ENCODE measurements around the gene TMEM207. TPM values are rescaled to one million over a fixed set of nuclear protein-coding genes. Genes with fewer than 3 reads are reported as not detected.

The TMEM207 gene
- total and polyA plus RNA-seq, 2 of the 13 experiments (the other 11 are each of a cell fraction or from before 2014, with no cell fraction given) = not detected

DNA sequence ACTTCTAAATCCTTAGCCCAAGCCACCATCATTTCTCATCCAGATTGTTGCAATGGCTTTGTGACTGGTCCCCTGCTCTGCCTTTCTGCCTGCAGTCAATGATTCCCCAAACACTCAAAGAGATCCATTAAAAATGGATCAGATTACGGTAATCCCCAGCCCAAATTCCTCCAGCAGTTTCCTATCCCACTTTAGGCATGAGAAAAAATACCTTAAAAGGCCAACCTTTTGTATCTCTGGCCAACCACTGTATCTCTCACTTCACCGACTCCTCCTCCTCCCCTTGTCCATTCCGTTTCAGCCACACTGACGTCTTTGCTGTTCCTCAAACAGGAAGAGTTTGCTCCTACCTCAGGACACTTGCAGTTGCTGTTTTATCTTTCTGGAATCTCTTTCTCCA is 43.3 kb upstream of the TMEM207 start:
- ChIA-PET POLR2A (no interaction called here), CTCF (ENCODE audit: low intra/inter-chr PET ratio, low total read pairs) (no interaction called here)
- Histone ChIP-seq H3K27ac (ENCODE audit: extremely low read length, insufficient read depth, low read length) (no peak overlapping the region), H3K36me3 (replicated peaks in 1 of 2; ENCODE audit: control insufficient read depth in 1 of 2, insufficient read depth in 2 of 2, low read length in 2 of 2) (no peaks in the 10 kb centered on the region), H4K20me1 (ENCODE audit: insufficient read depth, low read length) (no peaks in the 10 kb centered on the region), H3K27me3 (ENCODE audit: control insufficient read depth in 1 of 2, insufficient read depth in 2 of 2, low read length in 2 of 2) (peaks cover 0 to 9% of the 10 kb centered on the region in 2 experiments; a peak in 2 of 5 replicates), H2AFZ (ENCODE audit: low read length) (no peak overlapping the region), H3K9me3 (ENCODE audit: low read length) (no peaks in the 10 kb centered on the region), H3K79me2 (ENCODE audit: insufficient read depth, low read length) (no peaks in the 10 kb centered on the region), H3K4me1 (ENCODE audit: insufficient read depth, low read length) (no peaks in the 10 kb centered on the region), H3K9ac (ENCODE audit: insufficient read depth, low read depth, low read length) (no peak overlapping the region), H3K4me2 (ENCODE audit: low read depth, low read length) (no peak overlapping the region), H3K4me3 (replicated peaks in 1 of 3; ENCODE audit: insufficient read depth in 1 of 3, low read depth in 2 of 3, low read length in 3 of 3) (no peak overlapping the region)
- in situ Hi-C loops (cut with HindIII; ENCODE audit: extremely low pct_ligation_motif_present, low pct_unique_long_range_greater_than_20kb) = no loop called here
- 13% methylated on average over 4 of the region's 4 CpGs for WGBS (ENCODE audit: low lambda C conversion rate)
- intact Hi-C loops (cut with micrococcal nuclease; ENCODE audit: unreplicated experiment) = no loop called here
- FAIRE-seq (no peak), ATAC-seq (no peak), DNase-seq (ENCODE audit: low spot score) (no peak)
- TF ChIP-seq ZSCAN31 (CRISPR knock-in tag; IDR thresholded peaks at IDR 0.05; ENCODE audit: low read depth) = no peak
- no peak for TF ChIP-seq TBX2 (CRISPR knock-in tag; IDR thresholded peaks at IDR 0.05; ENCODE audit: borderline replicate concordance)
- TF ChIP-seq THYN1 (CRISPR knock-in tag; IDR thresholded peaks at IDR 0.05; ENCODE audit: borderline replicate concordance, low read depth) = no peak
- TF ChIP-seq ZNF780A (CRISPR knock-in tag; IDR thresholded peaks at IDR 0.05) = no peak
- TF ChIP-seq ELF1 (CRISPR knock-in tag; IDR thresholded peaks at IDR 0.05) = no peak
- TF ChIP-seq FLYWCH1 (CRISPR knock-in tag; IDR thresholded peaks at IDR 0.05) = no peak
- TF ChIP-seq DPF2 (CRISPR knock-in tag; IDR thresholded peaks at IDR 0.05; ENCODE audit: borderline replicate concordance, low read depth) = no peak
- TF ChIP-seq ZNF17 (CRISPR knock-in tag; IDR thresholded peaks at IDR 0.05) = no peak
- TF ChIP-seq BRCA1 (CRISPR knock-in tag; IDR thresholded peaks at IDR 0.05) = no peak
- no peak for TF ChIP-seq MYNN (CRISPR knock-in tag; IDR thresholded peaks at IDR 0.05; ENCODE audit: low read depth)
- no peak for TF ChIP-seq NFKBIZ (CRISPR knock-in tag; IDR thresholded peaks at IDR 0.05)
- TF ChIP-seq ZNF224 (CRISPR knock-in tag; IDR thresholded peaks at IDR 0.05) = no peak
- TF ChIP-seq, protein P1, sequence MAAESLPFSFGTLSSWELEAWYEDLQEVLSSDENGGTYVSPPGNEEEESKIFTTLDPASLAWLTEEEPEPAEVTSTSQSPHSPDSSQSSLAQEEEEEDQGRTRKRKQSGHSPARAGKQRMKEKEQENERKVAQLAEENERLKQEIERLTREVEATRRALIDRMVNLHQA (CRISPR knock-in tag; IDR thresholded peaks at IDR 0.05) = no peak
- TF ChIP-seq EEA1 (CRISPR knock-in tag; IDR thresholded peaks at IDR 0.05; ENCODE audit: borderline replicate concordance) = no peak
- TF ChIP-seq HCFC1 (IDR thresholded peaks at IDR 0.05; ENCODE audit: low read depth, low read length) = no peak
- no TSS peak for BruUV-seq (replicated peaks)
